Measurements from ENCODE around the gene DNAJC6.

DNA sequence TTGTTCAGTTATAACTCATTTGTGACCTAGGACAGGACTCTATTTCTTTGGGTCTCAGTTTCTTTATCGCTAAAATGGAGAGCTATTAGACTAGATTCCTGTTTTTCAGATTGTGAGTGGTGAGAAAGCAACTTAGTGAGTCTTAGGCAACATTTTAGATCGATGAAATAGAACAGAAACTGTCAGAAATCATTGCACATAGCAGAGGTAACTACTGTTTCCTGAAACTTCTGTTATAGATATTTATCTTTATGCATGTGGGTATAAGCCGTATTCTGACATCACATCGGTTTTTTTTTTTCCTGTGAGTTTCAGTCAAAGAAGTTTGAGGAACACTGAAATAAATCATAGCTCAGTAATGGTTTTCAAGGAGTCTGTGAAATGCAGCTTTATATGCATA, 42.1 kb upstream of the DNAJC6 start:
- TF ChIP-seq, protein P1, sequence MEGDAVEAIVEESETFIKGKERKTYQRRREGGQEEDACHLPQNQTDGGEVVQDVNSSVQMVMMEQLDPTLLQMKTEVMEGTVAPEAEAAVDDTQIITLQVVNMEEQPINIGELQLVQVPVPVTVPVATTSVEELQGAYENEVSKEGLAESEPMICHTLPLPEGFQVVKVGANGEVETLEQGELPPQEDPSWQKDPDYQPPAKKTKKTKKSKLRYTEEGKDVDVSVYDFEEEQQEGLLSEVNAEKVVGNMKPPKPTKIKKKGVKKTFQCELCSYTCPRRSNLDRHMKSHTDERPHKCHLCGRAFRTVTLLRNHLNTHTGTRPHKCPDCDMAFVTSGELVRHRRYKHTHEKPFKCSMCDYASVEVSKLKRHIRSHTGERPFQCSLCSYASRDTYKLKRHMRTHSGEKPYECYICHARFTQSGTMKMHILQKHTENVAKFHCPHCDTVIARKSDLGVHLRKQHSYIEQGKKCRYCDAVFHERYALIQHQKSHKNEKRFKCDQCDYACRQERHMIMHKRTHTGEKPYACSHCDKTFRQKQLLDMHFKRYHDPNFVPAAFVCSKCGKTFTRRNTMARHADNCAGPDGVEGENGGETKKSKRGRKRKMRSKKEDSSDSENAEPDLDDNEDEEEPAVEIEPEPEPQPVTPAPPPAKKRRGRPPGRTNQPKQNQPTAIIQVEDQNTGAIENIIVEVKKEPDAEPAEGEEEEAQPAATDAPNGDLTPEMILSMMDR (IDR thresholded peaks at IDR 0.05) = no peak
- no peak for TF ChIP-seq ZFX (IDR thresholded peaks at IDR 0.05; ENCODE audit: borderline replicate concordance)

Data from 22Rv1 (cell line).